ENCODE measurements around the gene DGKG. TPM values are rescaled to one million over a fixed set of nuclear protein-coding genes. Genes with fewer than 3 reads are reported as not detected.

The DGKG gene
- total RNA-seq, 1 donor: 2.5 TPM

DNA sequence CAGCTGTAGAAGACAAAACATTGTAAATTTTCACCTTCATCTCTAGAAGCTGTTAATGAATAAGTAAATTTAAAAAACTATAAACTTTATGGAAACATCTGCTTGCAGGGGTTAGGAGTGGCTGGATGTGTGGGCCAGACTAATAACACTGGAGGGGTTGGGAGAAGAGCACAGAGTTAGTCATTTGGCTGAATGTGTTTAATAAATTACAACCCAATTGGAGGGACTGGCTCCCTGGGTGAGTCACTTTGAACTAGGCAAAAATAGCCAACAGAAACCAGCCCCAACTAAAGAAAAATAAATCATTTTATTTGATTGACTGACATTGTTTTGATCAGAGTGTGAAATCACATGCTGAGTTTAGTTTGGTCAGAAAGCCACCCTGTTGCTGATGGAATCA is 21.8 kb downstream of the DGKG start:
- Histone ChIP-seq H3K27ac (ENCODE audit: low read depth, low read length) (no peak overlapping the region), H2AFZ (ENCODE audit: low read length) (no peak overlapping the region), H3K4me3 (ENCODE audit: insufficient read depth, low read length) (no peak overlapping the region), H3K4me2 (ENCODE audit: insufficient read depth, low read length) (no peak overlapping the region), H3K4me1 (ENCODE audit: insufficient read depth, low read length) (no peaks in the 10 kb centered on the region), H3K36me3 (ENCODE audit: insufficient read depth, low read length) (no peaks in the 10 kb centered on the region), H3K79me2 (ENCODE audit: insufficient read depth, low read length) (no peaks in the 10 kb centered on the region), H4K20me1 (ENCODE audit: insufficient read depth, low read length) (no peaks in the 10 kb centered on the region), H3K9me3 (ENCODE audit: low read depth, low read length) (no peaks in the 10 kb centered on the region), H3K27me3 (ENCODE audit: insufficient read depth, low read length) (peaks cover 2% of the 10 kb centered on the region)
- DNase-seq (ENCODE audit: insufficient read length, low spot score, missing footprints): peak; percentile 75
- no peak for TF ChIP-seq CTCF (IDR thresholded peaks at IDR 0.05; ENCODE audit: extremely low read depth, low read depth, low read length)

GRCh38 chr3:186339180-186339918 is 22.7 kb downstream of the DGKG start:
- Histone ChIP-seq H3K27ac (ENCODE audit: low read depth, low read length) (no peak overlapping the region), H3K36me3 (ENCODE audit: insufficient read depth, low read length) (no peaks in the 10 kb centered on the region), H3K4me2 (ENCODE audit: insufficient read depth, low read length) (no peak overlapping the region), H3K4me3 (ENCODE audit: insufficient read depth, low read length) (no peak overlapping the region), H2AFZ (ENCODE audit: low read length) (no peak overlapping the region), H3K27me3 (ENCODE audit: insufficient read depth, low read length) (peaks cover 9% of the 10 kb centered on the region), H3K79me2 (ENCODE audit: insufficient read depth, low read length) (no peaks in the 10 kb centered on the region), H3K4me1 (ENCODE audit: insufficient read depth, low read length) (no peaks in the 10 kb centered on the region), H3K9me3 (ENCODE audit: low read depth, low read length) (no peaks in the 10 kb centered on the region), H4K20me1 (ENCODE audit: insufficient read depth, low read length) (no peaks in the 10 kb centered on the region)
- DNase-seq (ENCODE audit: insufficient read length, low spot score, missing footprints): no peak
- TF ChIP-seq CTCF (IDR thresholded peaks at IDR 0.05; ENCODE audit: extremely low read depth, low read depth, low read length): no peak

- no peak overlapping the region for H2AFZ ChIP-seq (ENCODE audit: low read length)
- H3K79me2 ChIP-seq (ENCODE audit: insufficient read depth, low read length): no peaks in the 10 kb centered on the region
- peaks cover 39% of the 10 kb centered on the region for H3K27me3 ChIP-seq (ENCODE audit: insufficient read depth, low read length)
- H3K4me3 ChIP-seq (ENCODE audit: insufficient read depth, low read length): no peak overlapping the region
- no peaks in the 10 kb centered on the region for H3K9me3 ChIP-seq (ENCODE audit: low read depth, low read length)
- no peak for DNase-seq (ENCODE audit: insufficient read length, low spot score, missing footprints)
- H3K36me3 ChIP-seq (ENCODE audit: insufficient read depth, low read length): no peaks in the 10 kb centered on the region
- no peaks in the 10 kb centered on the region for H3K4me1 ChIP-seq (ENCODE audit: insufficient read depth, low read length)
- TF ChIP-seq CTCF (IDR thresholded peaks at IDR 0.05; ENCODE audit: extremely low read depth, low read depth, low read length): no peak
- H4K20me1 ChIP-seq (ENCODE audit: insufficient read depth, low read length): no peaks in the 10 kb centered on the region
- H3K4me2 ChIP-seq (ENCODE audit: insufficient read depth, low read length): no peak overlapping the region
- no peak overlapping the region for H3K27ac ChIP-seq (ENCODE audit: low read depth, low read length)
Measured at GRCh38 chr3:186333256-186333655, 28.8 kb downstream of the DGKG start.

DNA sequence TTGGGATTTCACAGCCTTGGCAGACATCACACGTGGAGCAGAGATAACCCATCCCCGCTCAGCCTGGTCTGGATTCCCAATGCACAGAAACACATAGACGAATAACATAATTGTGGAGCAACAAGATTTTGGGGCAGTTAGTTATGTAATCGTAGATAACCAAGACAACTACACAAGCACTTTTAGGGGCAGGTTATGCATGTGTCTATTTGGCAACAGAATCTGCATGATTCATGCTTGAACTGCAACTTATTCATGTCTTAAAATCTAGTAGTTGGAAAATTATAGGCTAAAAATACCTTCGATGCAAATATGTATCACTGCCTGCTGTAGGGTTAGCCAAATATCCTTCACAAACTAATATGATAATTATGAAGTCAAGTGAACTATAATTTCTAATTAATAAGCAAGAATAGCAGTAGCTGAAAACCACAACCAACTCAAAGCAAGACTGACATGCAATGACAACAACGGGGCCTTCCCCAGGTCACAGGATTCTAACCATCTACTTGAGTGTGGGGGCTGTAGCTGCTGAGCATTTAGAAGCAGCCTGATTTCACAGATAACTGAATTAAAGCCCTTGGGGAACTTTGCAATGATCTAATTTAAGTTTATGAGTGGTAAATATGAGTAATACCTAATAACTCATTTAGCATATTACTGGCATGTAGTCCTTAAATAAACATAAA is 31.1 kb downstream of the DGKG start:
- TF ChIP-seq CTCF (IDR thresholded peaks at IDR 0.05; ENCODE audit: extremely low read depth, low read depth, low read length): no peak
- peaks cover 39% of the 10 kb centered on the region for H3K27me3 ChIP-seq (ENCODE audit: insufficient read depth, low read length)

More for the DNA sequence above, 31.1 kb downstream of the DGKG start:
- no peaks in the 10 kb centered on the region for H3K79me2 ChIP-seq (ENCODE audit: insufficient read depth, low read length)
- H3K4me3 ChIP-seq (ENCODE audit: insufficient read depth, low read length): no peak overlapping the region
- H4K20me1 ChIP-seq (ENCODE audit: insufficient read depth, low read length): no peaks in the 10 kb centered on the region
- no peaks in the 10 kb centered on the region for H3K4me1 ChIP-seq (ENCODE audit: insufficient read depth, low read length)
- no peaks in the 10 kb centered on the region for H3K36me3 ChIP-seq (ENCODE audit: insufficient read depth, low read length)
- no peaks in the 10 kb centered on the region for H3K9me3 ChIP-seq (ENCODE audit: low read depth, low read length)
- no peak overlapping the region for H2AFZ ChIP-seq (ENCODE audit: low read length)
- no peak overlapping the region for H3K27ac ChIP-seq (ENCODE audit: low read depth, low read length)
- DNase-seq (ENCODE audit: insufficient read length, low spot score, missing footprints): no peak
- no peak overlapping the region for H3K4me2 ChIP-seq (ENCODE audit: insufficient read depth, low read length)

Measured in osteoblast (primary cell).